HG02588 (cell line): ENCODE measurements around the gene NT5DC2.
"Not testable (repeated sequence)": the region's sequence is repeated elsewhere in the genome, so short reads cannot be mapped to it uniquely, and the experiment has no call there.

Experiments used
- ATAC-seq: cut with Tn5 transposase; IDR thresholded peaks from one replicate; pipeline ENCODE4 v1.9.1; 2021; ENCODE audit warnings: mild to moderate bottlenecking, moderate library complexity; ENCODE audit not compliant: unreplicated experiment

Gene NT5DC2

DNA sequence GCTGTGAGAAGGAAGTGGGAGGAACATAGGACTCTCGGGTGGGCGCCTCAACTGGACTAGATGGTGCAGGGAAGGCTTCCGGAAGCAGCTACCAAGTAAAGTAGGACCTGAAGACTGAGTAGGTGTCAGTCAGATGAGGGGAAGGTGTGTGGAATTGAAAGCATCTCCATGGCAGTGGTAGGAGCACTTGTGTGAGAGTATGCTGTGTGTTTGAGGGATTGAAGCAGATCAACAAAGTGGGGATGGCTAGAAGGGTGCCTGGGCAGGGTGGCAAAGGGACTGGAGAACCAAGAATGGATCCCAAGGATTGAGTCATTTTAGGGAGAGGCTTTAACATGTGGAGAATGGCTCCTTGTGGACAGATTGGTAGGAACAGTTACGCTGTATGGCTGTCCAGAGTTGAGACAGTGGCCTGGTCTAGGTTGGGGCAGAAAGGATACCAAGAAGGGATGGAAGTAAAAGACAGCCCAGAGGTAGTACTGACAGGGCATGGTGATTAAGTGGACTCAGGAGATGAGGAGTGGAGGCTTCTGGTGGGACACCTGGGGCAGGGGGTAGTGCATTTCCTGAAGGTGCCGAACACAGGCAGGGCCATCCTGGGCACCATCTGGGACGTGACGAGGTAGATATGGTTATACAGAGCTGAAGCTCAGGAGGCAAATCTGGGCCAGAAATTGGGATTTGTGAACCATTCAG is 4.2 kb upstream of the NT5DC2 start:
- no peak for ATAC-seq

GRCh38 chr3:52537165-52537620 is 3.5 kb upstream of the NT5DC2 start:
- no peak for ATAC-seq

- peak; percentile 83 for ATAC-seq
Measured at GRCh38 chr3:52536369-52537164, 2.9 kb upstream of the NT5DC2 start, which contains the start of gene UQCC5. Gene UQCC5, plus strand, starts transcription at chr3:52536605. Its CDS starts 151 bp downstream, at chr3:52536756.

- ATAC-seq: no peak
Measured at GRCh38 chr3:52536112-52536368, 2.4 kb upstream of the NT5DC2 start.

DNA sequence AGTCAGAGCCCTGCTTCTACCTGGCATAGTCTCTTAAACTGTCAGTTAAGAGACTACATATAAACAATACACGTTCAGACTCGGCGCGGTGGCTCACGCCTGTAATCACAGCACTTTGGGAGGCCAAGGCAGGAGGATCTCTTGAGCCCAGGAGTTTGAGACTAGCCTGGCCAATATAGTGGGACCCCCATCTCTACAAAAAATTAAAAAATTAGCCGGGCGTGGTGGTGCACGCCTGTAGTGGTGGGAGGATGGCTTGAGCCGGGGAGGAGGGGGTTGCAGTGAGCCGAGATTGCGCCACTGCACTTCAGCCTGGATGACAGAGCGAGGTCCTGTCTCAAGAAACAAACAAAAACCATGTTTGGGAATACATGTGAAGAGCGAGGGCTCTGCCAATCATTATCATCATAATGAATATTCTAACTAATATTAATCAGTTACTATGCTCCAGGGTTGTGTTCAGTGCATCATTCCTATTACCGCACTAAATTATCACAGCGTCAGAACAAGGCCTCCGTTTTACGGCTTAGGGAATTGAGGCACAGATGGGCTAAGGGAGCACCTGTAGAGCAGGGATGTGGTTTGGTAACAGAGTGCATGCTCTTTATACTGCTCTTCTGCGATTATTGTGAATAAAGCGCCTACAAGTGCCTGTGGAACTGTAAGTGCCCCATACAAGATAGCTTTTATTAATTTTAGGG is 1.9 kb upstream of the NT5DC2 start:
- no peak for ATAC-seq

DNA sequence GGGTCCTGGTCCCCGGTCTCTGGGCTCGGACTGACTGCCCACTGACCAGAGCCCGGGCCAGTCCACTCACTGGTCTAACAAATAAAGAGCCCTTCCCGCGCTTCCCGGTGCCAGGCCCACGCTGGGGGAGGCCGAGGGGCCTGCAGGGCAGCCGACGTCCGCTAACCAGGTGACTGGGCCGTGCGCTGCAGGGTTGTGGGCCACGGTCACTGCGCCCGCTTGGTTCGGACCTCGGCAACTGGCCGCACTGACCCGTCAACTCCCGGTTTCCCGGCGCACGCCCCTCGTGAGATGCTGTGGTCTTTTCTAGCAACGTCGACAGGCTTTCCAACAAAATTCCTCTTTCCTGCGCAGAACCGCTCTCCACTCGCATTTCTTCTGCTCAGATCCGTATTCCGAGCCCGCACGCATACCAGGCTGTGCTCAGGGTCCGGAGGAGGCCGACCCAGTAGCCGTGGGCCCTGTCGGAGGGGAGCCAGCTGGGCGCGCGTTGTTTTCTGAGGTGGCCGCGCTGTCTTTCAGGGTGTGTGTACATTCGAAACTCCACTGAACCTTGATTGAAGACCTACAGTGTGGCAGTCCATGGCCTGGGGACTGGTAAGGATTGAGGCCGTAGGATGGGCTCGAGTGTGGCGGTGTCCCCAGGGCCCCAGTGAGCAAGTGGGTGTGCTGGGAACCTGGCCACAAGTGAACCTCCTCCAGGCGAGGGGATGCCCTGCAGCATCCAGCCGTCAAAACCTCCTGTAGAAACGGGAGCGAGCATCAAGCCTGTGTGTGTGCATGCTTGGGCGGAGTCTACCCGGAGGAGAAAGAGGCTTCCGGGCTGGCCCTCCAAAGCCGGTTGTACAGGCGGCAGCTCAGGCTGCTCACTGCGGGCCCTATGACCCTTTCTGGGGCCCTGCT is 875 bp upstream of the NT5DC2 start:
- ATAC-seq: no peak

DNA sequence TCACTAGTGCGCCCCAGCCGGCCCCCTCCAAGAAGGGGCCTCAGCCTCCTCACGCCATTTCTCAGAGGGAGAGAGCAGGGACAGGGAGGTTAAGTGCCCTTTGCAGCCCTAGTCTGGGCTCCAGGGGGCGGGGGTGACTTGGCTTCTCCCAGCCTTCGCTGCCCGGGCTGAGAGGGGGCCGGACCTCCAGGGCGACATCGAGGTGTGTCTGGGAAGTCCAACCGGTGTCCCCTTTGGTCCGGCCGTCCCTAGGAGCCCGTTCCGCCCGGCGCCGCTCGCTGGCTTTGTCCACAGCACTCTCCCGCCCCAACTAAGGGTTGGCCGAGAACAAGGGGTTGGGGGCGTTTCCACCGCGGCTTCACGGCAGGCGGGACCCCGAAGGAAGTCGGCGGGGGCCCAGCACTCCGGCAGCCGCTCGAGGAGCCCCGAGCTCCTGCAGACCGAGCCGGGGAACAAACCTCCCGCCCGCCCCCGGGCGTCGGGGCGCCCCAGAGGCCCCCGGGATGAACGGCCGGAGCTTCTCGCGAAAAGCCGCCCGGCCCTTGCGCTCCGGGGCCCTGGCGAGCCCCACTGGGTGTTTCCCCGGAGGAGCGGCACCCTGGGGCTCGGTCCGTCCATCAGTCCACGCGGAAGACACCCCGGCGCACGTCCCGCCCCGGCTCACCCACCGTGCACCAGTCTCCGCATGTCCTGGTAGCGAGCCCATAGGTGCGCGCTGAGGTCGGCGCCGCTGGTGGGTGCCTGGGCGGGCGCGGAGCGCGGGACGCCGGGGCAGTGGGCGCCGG is 627 bp downstream of the NT5DC2 start:
- no peak for ATAC-seq

DNA sequence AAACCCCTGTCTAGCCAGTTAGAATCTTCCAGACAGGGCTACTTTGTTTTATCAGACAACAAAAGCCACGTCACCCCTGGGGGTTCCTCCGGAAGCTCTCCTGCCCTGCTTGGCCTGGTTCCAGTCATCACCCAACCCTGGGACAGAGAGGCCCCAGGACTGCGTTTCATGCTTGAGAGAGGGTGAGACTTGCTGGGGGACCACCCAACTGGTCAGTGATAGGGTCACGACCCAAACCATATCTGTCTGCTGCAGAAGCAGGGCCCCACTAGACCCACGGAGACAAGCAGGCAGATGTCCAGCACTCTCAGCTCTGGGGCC is 1.2 kb downstream of the NT5DC2 start:
- no peak for ATAC-seq

- ATAC-seq: no peak
Measured at GRCh38 chr3:52531860-52532516, 1.7 kb downstream of the NT5DC2 start.

DNA sequence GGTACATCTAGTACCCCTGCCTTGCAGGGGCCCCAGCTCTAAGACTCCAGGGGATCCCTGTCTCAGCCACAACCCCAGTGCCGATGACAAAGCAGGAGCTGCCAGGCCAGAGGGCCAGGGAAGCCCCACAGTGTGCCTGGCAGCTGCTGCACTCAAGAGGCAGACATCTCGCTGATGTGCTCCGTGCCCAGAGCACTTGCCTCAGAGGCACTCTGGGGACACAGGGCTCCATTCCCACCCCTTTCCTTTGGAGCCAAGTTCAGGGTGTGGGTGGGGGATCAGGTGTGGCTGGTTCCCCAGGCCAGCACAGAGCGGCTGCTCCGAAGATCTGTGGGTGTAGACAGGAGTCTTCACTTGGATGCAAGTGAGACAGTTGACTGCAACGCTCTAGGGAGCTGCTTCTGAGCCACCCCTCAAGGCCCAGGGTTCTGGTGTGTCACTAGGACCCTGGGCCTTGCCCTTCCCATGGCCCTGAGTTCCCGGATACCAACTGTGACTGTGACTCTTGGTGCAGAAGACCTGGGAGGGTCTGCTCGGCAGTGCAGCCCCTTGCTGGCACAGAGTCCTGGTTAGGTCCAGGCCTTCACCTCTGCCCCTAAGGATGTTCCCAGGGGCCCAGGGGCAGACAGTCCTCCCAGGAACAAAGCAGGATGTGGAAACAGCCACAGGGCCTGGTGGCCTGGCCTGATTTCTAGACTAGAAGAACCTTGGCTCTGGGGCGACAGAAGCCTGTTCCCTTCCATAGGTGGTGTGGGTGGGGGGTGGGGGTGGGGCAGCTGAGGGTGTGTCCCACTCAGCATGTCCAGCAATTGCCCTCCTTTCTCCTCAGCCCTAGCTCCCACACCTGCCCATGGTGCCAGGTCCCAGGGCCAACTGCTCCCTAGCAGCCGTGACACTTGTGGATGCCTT is 2.5 kb downstream of the NT5DC2 start:
- ATAC-seq: no peak

- ATAC-seq: no peak
Measured at GRCh38 chr3:52529376-52530333, 4.0 kb downstream of the NT5DC2 start.

DNA sequence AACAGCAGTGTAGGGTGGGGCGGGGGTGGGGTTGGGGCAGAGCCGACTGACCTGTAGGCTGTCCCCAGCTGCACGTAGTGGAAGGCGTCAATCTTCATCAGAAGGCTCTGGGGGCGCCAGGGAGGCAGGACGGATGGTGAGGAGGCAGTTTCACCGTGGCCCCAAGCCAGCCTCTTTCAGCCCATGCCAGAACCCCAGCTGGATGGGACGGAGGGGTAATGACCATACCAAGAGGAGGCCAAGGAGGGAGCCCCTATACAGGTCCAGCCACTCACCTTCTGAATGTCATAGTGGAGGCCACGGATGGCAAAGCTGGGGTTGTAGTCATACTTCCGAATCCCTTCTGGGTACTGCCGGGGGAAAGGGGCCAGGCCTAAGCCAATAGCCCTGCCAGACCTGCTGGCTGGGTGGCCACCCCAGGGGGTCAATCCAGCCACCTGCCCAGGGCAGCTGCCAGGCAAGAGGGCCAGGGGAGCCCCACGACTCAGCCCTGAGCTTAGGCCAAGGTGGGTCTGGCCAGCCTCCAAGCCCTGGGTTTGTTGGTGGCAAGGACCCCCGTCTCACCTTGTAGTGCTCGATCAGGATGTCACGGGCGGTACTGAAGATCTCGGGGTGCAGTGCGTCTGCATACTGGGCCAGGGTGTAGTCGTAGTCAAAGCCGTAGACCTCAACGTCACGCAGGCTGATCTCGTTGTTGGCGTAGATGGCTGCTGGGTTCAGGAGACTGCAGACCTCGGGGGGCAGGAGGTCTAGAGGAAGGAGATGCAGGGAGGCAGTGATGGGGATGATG is 4.9 kb downstream of the NT5DC2 start:
- ATAC-seq: no peak

DNA sequence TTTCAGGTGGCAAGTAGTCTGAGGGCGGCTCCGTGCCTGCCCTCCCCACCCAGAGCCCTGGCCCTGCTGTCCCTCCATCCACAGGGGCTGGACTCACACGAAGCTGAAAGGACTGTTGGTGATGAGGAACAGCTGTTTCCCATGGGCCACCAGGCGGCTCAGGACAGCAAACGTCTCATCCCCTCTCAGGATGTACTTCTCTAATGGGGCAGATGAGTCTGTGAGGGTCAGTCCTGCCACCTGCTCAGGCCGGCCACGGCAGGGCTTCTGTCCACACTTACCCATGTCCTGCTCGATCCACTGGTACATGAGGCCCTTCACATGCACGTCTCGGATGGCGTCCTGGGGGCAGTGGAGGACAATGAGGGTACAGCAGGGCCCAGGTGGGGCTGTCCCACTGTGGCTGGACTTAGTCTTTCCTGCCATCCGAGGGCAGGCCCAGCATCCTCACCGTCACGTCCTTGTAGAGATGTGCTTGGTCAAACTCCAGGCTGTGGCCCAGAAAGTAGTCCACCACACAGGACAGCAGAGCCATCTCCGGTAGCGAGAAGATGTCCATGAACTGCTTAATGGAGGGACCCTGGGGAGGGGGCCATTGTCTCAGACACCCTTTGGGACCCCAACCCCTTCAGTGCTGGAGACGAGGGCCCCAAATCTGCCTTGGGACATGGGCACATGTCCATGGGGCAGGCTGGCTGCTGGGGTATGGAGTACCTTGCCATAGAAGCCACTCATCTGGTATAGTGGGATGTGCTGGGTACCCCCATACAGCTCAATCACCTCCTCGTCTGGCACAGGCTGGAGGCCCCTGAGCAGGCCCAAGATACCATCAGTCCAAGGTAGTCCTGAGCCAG is 5.7 kb downstream of the NT5DC2 start:
- no peak for ATAC-seq

GRCh38 chr3:52527039-52527731 is 6.5 kb downstream of the NT5DC2 start:
- no peak for ATAC-seq

GRCh38 chr3:52526671-52527038 is 7.0 kb downstream of the NT5DC2 start:
- not testable (repeated sequence) for ATAC-seq
